RPMI8226 (cell line): ENCODE results near the gene LACTB.

Experiments used
- DNase-seq: peaks from one replicate; pipeline ENCODE4 v3.0.0-alpha.2; 2015

Gene LACTB

GRCh38 chr15:63181648-63182047 lies 60.0 kb downstream of the LACTB start:
- no peak for DNase-seq

GRCh38 chr15:63185206-63185605 lies 63.5 kb downstream of the LACTB start:
- DNase-seq: no peak

DNA sequence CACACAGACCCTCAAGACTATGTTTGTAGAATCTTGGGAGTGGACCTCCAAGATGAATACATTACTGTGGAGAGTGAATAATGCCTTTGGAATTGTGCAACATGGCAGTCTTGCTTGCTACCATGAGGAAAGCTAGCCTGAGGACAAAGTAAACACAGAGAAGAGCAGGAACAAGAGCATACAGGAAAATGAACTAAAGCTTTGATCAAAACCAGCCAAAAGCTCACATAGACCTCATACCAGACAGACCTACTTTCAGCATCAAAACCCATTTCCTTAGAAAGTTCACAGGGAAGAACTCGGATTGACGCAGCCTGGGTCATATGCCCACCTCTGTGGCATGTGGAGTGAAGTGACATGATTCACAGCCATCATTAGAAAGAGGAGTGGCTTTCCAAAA lies 64.4 kb downstream of the LACTB start:
- DNase-seq: no peak

- no peak for DNase-seq
Observed at GRCh38 chr15:63187589-63188226, 66.0 kb downstream of the LACTB start.

DNA sequence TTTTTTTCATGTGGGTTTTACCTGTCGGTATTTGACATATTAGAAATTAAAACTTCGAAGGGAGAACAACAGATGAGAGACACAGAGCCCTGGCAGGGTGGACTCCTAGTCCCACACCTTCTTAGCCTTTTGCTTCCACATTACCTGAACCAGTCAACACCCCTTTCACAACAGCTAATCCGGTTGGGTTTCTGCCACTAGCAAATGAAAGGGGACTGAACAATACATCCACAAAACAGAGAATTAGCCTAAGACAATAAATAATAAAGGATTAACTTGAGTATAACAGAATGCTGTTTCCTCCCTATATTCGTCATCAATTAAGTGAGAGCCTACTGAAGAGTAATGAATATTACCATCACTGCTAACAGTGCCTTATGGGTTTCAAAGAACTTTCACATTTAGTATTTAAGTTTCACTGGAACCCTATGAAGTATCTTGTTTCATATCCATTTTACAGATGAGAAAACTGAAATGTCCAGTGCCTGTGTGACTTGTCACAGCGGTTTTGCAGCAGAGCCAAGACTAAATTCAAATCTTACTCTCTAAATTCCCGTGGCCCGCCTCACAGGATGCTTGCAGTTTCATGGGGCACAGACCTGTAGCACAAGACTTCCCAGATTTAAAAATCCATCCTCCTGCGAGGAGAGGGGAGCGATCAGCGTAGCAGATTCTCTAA lies 66.7 kb downstream of the LACTB start:
- no peak for DNase-seq

DNA sequence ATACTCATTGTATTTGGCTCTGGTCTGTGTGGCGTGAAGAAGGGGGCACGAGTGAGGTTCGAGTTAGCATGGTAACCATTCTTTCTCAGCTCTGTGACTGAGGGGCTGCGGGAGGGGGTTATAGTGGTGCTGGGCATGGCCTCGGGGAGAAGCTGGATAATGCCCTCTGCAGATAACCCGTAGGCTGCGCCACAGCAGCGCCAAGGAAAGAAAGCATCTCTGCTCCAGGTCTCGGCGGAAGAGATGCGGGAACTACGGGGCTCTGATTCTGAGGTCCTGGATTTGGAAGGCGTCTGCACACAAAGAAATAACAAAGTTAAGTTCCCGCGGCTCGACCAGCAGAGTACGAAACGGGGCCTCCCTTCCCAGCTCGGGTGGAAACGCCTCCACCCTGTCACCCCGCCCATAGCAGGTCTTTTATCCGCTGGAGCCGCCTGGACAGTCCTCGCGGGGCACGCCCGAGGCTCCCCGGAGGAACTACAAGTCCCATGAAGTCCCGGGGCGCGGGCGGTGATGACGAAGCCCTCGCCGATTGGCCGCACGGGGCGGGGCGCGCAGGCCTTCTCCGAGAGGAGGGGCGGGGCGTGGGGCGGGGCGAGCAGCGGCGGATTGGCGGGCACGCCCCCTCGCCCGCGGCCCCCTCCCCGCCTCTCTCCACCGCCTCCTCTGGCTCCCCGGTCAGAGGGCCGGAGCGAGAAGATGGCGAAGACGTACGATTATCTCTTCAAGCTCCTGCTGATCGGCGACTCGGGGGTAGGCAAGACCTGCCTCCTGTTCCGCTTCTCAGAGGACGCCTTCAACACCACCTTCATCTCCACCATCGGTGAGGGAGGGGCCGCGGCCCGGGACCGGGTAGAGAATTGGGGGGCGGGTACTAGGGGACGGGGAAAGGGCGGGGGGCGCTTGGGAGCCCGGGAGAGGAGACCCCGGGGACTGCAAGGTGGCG lies 67.5 kb downstream of the LACTB start, which contains the start of gene RAB8B:
TSS of gene RAB8B (plus strand) at position 681 of the 946 bp plus-strand sequence. CDS start at position 700, 19 bp downstream.
- peak; percentile 99 for DNase-seq

DNA sequence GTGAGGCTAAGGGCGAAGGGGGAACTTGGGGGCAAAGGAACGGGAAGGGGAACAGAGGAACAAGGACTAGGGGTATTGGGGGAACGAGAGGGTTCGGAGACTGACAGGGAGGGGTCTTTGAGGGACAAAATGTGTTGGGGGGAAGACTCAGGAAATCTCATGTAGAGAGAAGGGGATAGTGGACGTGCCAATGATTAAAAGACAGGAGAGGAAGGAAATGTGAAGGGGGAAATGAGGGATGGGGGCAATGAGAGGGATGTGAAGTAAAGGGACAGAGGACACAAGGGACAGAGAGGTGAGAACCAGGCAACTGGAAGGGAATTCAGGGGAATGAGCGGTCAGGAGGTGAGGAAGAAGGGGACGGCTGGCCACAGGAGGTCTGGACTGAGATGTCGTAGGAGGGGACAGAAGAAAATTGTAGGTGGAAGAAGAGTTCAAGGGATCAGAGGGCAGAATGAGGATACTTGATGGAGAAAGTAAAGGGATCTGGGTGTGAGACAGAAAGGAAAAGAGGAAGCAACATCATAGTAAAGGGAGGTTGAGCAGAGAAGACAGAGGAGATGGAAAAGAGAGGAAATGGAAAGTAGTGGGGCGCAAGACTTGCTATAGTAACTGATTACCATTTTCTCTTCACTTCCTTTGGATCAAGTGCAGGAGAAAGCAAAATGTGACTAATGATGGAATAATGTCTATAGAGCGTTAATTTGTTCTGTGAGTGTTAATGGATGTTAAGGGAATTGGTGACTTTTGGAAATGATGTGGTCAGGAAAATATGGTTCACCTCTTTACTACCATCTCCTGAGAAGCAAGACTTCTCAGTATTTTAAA lies 68.5 kb downstream of the LACTB start:
- peak; percentile 21 for DNase-seq

DNA sequence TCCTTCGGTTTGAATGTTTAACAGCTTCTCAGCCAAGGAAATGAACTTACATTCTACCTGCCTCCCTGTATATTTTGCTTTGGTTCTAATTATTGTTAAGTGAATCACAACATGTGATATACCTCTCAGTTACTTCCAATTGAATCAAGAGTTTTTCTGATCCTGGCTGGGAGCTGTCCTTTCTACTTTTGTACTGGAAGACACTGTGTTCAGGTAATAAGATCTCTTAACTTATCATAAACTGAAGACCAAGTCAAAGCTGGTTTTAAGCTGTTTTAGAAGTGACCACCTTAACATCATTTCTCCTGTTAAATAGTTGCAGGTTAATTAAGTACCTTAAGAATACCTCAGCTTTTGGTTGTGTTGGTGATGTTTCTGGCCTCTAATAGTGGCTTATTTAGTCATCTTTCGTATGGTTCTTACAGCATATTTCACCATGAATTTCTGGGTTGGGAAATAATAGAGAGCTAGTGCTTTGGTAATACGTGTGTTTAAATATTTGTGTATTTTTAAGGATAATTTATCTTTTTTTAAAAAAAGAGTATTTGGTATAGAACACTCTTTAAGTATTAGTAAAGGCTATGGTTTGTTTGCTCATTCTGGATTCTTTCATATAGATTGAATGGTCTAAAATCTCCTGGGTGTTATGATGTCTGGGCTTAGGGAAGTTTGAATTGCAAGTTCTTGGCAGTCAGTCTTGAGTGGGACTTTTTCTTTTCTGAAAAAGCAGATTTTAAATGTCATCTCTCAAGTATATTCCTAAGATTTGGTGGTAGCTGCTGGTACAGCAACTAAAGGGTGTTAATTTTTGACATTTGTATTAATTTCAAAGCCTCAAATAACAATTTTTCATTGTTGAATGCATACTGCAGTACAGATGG lies 69.3 kb downstream of the LACTB start:
- DNase-seq: no peak
